ENCODE results near the gene ATG7.
"Not testable (repeated sequence)": the region's sequence is repeated elsewhere in the genome, so short reads cannot be mapped to it uniquely, and the experiment has no call there.

ATG7 gene

GRCh38 chr3:11250902-11251806 lies 21.0 kb upstream of the ATG7 start:
- no peak for DNase-seq (ENCODE audit: low read depth, low spot score)
- peak overlapping the region; percentile 49 for H3K27ac ChIP-seq

GRCh38 chr3:11251807-11252176 lies 20.4 kb upstream of the ATG7 start:
- no peak for DNase-seq (ENCODE audit: low read depth, low spot score)
- peak overlapping the region; percentile 49 for H3K27ac ChIP-seq

DNA sequence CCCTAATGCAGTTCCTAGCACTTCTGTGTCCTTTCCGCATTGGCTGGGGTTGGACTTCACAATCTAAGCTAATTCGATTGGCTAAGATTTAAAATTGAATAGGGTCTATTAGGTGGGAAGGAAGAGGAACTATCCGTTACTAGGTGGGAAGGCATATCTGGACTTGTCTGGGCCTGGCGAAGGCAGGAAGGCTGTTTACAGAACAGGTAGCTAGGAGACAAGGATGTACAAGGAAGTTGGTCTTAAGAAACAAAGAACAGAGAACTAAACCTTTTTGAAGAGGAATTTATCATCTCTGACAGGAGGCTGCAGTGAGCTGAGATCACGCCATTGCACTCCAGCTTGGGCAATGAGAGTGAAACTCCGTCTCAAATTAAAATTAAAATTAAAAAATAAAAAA lies 17.3 kb upstream of the ATG7 start:
- peak overlapping the region; percentile 66 for H3K27ac ChIP-seq
- peak; percentile 82 for DNase-seq (ENCODE audit: low read depth, low spot score)

- peak overlapping the region; percentile 66 for H3K27ac ChIP-seq
- not testable (repeated sequence) for DNase-seq (ENCODE audit: low read depth, low spot score)
Measured at GRCh38 chr3:11255537-11255936, 16.7 kb upstream of the ATG7 start.

DNA sequence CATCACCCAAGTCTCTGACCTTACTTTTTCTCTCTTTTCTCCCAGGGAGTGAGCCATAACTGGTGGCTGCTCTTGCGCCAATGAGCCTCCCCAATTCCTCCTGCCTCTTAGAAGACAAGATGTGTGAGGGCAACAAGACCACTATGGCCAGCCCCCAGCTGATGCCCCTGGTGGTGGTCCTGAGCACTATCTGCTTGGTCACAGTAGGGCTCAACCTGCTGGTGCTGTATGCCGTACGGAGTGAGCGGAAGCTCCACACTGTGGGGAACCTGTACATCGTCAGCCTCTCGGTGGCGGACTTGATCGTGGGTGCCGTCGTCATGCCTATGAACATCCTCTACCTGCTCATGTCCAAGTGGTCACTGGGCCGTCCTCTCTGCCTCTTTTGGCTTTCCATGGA lies 13.2 kb upstream of the ATG7 start:
- no peak overlapping the region for H3K27ac ChIP-seq
- no peak for DNase-seq (ENCODE audit: low read depth, low spot score)

DNA sequence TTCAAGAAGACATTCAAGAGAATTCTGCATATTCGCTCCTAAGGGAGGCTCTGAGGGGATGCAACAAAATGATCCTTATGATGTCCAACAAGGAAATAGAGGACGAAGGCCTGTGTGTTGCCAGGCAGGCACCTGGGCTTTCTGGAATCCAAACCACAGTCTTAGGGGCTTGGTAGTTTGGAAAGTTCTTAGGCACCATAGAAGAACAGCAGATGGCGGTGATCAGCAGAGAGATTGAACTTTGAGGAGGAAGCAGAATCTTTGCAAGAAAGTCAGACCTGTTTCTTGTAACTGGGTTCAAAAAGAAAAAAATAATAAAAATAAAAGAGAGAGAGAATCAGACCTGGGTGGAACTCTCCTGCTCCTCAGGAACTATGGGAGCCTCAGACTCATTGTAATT lies 11.7 kb upstream of the ATG7 start:
- no peak overlapping the region for H3K27ac ChIP-seq
- DNase-seq (ENCODE audit: low read depth, low spot score): no peak

- H3K27ac ChIP-seq: no peak overlapping the region
- DNase-seq (ENCODE audit: low read depth, low spot score): no peak
Measured at GRCh38 chr3:11269007-11269406, 3.2 kb upstream of the ATG7 start.

- H3K27ac ChIP-seq: peak overlapping the region; percentile 56
- DNase-seq (ENCODE audit: low read depth, low spot score): no peak
Measured at GRCh38 chr3:11272906-11273574, 843 bp downstream of the ATG7 start.

- DNase-seq (ENCODE audit: low read depth, low spot score): no peak
- no peak overlapping the region for H3K27ac ChIP-seq
Measured at GRCh38 chr3:11273891-11274291, 1.7 kb downstream of the ATG7 start.

- H3K27ac ChIP-seq: no peak overlapping the region
- no peak for DNase-seq (ENCODE audit: low read depth, low spot score)
Measured at GRCh38 chr3:11274566-11275142, 2.5 kb downstream of the ATG7 start.

- no peak for DNase-seq (ENCODE audit: low read depth, low spot score)
Measured at GRCh38 chr3:11275926-11276325, 3.7 kb downstream of the ATG7 start.

DNA sequence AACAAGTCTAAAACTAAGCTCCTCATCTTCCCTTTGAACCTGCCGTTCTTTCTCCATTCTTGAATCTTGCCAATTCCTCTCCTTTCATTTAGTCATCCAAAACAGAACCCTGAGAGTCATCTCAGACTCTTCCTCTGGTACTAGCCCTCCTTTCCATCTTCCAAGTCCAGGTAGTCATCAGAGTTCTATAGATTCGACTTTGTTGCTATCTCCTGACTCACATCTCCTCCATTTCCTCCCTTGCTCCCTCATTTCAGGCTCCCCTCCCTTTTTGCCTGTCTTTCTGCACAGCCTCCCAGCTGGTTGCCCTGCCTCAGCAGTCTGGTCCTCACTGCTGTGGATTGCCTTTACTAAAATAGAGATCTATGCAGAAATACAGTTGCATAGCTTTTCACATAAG lies 4.7 kb downstream of the ATG7 start:
- H3K27ac ChIP-seq: no peak overlapping the region
- DNase-seq (ENCODE audit: low read depth, low spot score): no peak

More at GRCh38 chr3:11275926-11276325, 3.7 kb downstream of the ATG7 start:
- no peak overlapping the region for H3K27ac ChIP-seq

DNA sequence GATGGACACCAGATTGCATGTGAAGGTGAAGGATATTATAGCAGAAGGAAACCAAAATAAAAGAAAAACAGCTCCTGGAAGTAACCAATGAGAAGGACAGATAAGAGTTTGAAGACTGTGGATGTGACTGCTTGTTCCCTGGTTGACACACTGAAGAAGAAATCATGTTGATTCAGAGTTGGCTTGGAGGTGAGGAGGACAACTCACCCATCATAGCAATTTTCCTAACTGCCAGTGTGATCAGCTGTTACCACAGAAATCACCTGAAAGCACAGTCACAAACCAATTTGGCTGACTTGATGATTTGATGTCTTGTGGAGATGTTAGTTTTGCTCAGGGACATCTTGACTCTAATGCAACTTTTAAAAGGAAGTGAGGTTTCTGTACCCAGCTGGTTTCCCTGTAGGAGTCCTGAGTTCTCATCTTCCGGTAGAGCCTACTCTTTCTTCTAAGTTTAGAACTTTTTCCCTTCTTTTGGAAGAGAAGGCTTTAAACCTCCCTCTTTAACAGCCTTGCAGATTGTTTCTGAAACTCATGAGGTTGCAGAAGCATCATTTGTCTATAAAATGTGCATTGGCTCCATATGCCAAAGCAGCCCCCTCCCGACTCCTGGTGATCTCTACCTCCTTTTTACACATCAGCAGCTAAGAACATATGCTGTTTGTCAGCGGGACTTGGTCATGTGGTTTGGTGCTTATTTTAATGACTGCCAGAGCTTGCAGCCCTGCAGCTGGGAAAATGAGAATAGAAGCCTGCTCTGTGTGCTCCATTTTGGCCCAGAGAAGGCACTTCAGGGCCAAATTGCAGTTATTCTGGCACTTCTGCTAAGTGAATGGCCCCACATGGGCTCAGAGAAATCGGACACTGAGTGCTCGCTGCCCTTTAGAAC lies 10.3 kb downstream of the ATG7 start:
- DNase-seq (ENCODE audit: low read depth, low spot score): no peak
- H3K27ac ChIP-seq: no peak overlapping the region

- DNase-seq (ENCODE audit: low read depth, low spot score): no peak
- no peak overlapping the region for H3K27ac ChIP-seq
Measured at GRCh38 chr3:11283139-11283475, 10.9 kb downstream of the ATG7 start.

DNA sequence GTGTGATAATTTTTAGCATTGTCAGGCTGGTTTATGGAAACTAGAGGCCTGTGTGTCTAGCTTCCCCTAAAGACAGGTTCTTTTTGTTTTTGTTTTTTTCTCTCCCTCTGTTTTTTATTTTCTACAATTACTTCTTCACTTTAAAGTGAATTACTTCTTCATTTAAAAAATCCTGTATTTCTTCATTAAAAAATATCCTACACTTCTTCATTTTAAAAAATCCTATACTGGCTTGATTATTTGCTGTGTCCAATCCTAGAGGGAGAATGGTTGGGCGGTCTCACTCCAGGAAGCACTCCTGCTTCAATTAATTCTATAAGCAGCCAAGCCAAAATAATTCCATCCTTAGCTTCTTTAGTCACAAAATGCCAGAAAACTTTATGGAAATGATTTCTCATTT lies 11.8 kb downstream of the ATG7 start:
- H3K27ac ChIP-seq: no peak overlapping the region
- DNase-seq (ENCODE audit: low read depth, low spot score): no peak

GRCh38 chr3:11285471-11285870 lies 13.3 kb downstream of the ATG7 start:
- no peak overlapping the region for H3K27ac ChIP-seq

DNA sequence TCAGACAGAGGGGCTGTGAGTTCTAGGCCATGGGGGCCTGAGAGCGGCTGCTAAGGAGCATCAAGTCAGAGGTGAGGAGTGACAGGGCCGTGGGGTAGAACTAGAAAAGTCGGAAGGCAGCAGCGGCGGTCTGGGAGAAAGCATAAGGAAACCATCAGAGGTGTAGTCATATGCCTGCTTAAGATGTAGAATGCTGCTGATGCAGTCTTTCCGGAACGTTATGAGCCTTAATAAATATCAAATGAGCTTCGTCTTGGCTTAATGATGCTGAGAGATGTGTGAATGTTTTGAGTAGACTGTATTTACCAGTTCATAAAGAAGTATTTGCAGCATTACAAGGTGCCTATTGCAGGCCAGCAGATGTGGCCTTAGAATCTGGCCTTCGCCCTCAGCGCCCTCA lies 15.2 kb downstream of the ATG7 start:
- no peak for DNase-seq (ENCODE audit: low read depth, low spot score)
- H3K27ac ChIP-seq: peak overlapping the region; percentile 98

More at GRCh38 chr3:11285471-11285870, 13.3 kb downstream of the ATG7 start:
- no peak for DNase-seq (ENCODE audit: low read depth, low spot score)

DNA sequence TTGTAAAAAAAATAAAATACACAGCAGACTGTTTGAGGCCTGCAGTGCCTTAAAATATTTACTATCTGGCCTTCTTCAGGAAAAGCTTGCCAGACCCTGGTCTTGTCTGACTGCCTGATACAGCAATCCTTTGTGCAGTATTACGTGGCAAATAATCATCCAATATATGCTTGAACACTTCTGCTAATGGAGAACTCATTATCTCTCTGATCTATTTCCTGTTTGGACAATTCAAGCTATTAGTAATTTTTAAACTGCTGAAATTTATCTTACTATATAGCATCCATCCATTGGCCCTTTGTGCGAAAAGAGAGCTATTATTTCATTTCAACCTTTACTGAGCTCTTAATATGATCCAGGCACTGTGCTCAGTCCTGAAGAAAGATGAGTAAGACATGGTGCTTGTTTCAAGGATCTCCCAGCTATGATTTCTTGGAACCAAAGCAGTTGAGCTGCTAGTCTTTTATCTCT lies 15.9 kb downstream of the ATG7 start:
- peak overlapping the region; percentile 98 for H3K27ac ChIP-seq
- DNase-seq (ENCODE audit: low read depth, low spot score): no peak

GRCh38 chr3:11288786-11289637 lies 16.8 kb downstream of the ATG7 start:
- peak; percentile 64 for DNase-seq (ENCODE audit: low read depth, low spot score)
- H3K27ac ChIP-seq: peak overlapping the region; percentile 98
